Caco-2 (cell line): ENCODE data around the gene ADGRF3. TPM values are rescaled to one million over a fixed set of nuclear protein-coding genes. Genes with fewer than 3 reads are reported as not detected.

Experiments used
- BruUV-seq: library from RNA; stranded (reverse); fragments of 400-500 nt; replicated peaks from 2 replicates; lab custom pipeline; 2021; lab: Mats Ljungman, UMichigan
- CTCF ChIA-PET: fragments of 300-600 bp; sonication (Branson Sonifier 250); formaldehyde crosslinking; loops from one replicate; lab custom pipeline; 2022; ENCODE audit warnings: antibody characterized with exemption; lab: Charles Lee
- POLR2A ChIA-PET: fragments of 300-600 bp; sonication (Branson Sonifier 250); formaldehyde crosslinking; loops from one replicate; lab custom pipeline; 2022; ENCODE audit warnings: antibody characterized with exemption; lab: Charles Lee
- DNase-seq, 2 experiments: peaks; one replicate each; pipeline versions ENCODE4 v3.0.0 to v3.0.0-alpha.2; 2020 to 2022
- H3K27me3 ChIP-seq: replicated peaks from 2 replicates; pipeline ENCODE4 v1.6.0; 2011; ENCODE audit warnings: low read length; ENCODE audit not compliant: control insufficient read depth, insufficient read depth
- H3K36me3 ChIP-seq: 2 replicates; pipeline ENCODE4 v1.5.1; 2011; ENCODE audit warnings: low read length; ENCODE audit not compliant: control insufficient read depth, insufficient read depth
- H3K4me1 ChIP-seq: fragments of 250-450 bp; sonication (Bioruptor Pico); 2 replicates; pipeline ENCODE4 v1.5.1; 2020; ENCODE audit warnings: mild to moderate bottlenecking
- H3K4me3 ChIP-seq: 2 replicates; pipeline ENCODE4 v1.5.1; 2011; ENCODE audit warnings: low read depth, mild to moderate bottlenecking, control low read depth, low read length
- H3K9me3 ChIP-seq: fragments of 250-450 bp; sonication (Bioruptor Pico); 2 replicates; pipeline ENCODE4 v1.5.1; 2020; ENCODE audit warnings: mild to moderate bottlenecking, moderate library complexity
- H3K27ac Mint-ChIP-seq: one replicate; pipeline ENCODE4 v1.8.0; 2022; ENCODE audit warnings: mixed read lengths; ENCODE audit not compliant: unreplicated experiment
- H3K27me3 Mint-ChIP-seq: one replicate; pipeline ENCODE4 v1.8.0; 2022; ENCODE audit warnings: mixed read lengths; ENCODE audit not compliant: insufficient read depth, unreplicated experiment
- H3K36me3 Mint-ChIP-seq: one replicate; pipeline ENCODE4 v1.8.0; 2022; ENCODE audit warnings: mild to moderate bottlenecking, mixed read lengths; ENCODE audit not compliant: insufficient read depth, unreplicated experiment
- H3K4me1 Mint-ChIP-seq: one replicate; pipeline ENCODE4 v1.8.0; 2022; ENCODE audit warnings: low read depth, mixed read lengths; ENCODE audit not compliant: unreplicated experiment
- H3K4me3 Mint-ChIP-seq: one replicate; pipeline ENCODE4 v1.8.0; 2022; ENCODE audit warnings: mild to moderate bottlenecking, moderate library complexity, mixed read lengths; ENCODE audit not compliant: unreplicated experiment
- H3K9me3 Mint-ChIP-seq: one replicate; pipeline ENCODE4 v1.8.0; 2022; ENCODE audit warnings: mixed read lengths; ENCODE audit not compliant: unreplicated experiment
- CTCF ChIP-seq, 2 experiments: fragments of 200-600 bp in 1 of 2; IDR thresholded peaks; 1 replicate in 1 of 2; 2 replicates in 1 of 2; pipeline versions ENCODE4 v1.5.1 to v1.8.0; 2011 to 2022; ENCODE audit warnings: antibody characterized with exemption in 1 of 2, control low read depth in 1 of 2, inconsistent platforms in 1 of 2, low read depth in 1 of 2, low read length in 1 of 2, mild to moderate bottlenecking in 1 of 2, moderate library complexity in 1 of 2; ENCODE audit not compliant: insufficient read depth in 1 of 2, severe bottlenecking in 1 of 2, unreplicated experiment in 1 of 2
- intact Hi-C: fragments of 100-400 bp; cut with micrococcal nuclease; formaldehyde crosslinking; loops from one replicate; pipeline ENCODE4 v1.10.0; 2022; ENCODE audit not compliant: unreplicated experiment
- total RNA-seq: library from RNA; stranded (reverse); gene quantifications from 2 replicates; pipeline ENCODE4 v1.2.3, GENCODE V29; 2022

ADGRF3 gene
- total RNA-seq, 1 experiment from 2014 or later = 0.18 TPM

GRCh38 chr2:26352892-26353291, 6.3 kb upstream of the ADGRF3 start:
- H3K4me3 ChIP-seq = no peak overlapping the region
- CTCF ChIA-PET = no interaction called here
- Mint-ChIP-seq H3K36me3 (peaks cover 34% of the 10 kb centered on the region), H3K27me3 (no peaks in the 10 kb centered on the region), H3K9me3 (no peaks in the 10 kb centered on the region), H3K4me3 (no peak overlapping the region), H3K4me1 (peaks cover 36% of the 10 kb centered on the region), H3K27ac (no peak overlapping the region)
- no peak for DNase-seq
- H3K36me3 ChIP-seq = no peaks in the 10 kb centered on the region; the same call in none of the 2 replicates
- intact Hi-C loops = no loop called here
- no peak for TF ChIP-seq CTCF (IDR thresholded peaks at IDR 0.05; ENCODE audit: insufficient read depth in 1 of 2, low read depth in 1 of 2, low read length in 1 of 2, severe bottlenecking in 1 of 2, unreplicated experiment in 1 of 2)
- no peaks in the 10 kb centered on the region for H3K27me3 ChIP-seq
- no peaks in the 10 kb centered on the region for H3K9me3 ChIP-seq
- H3K4me1 ChIP-seq = peaks cover 4% of the 10 kb centered on the region; the same call in 1 of the 2 replicates
- no TSS peak for BruUV-seq
- POLR2A ChIA-PET = no interaction called here

- no peaks in the 10 kb centered on the region for H3K27me3 ChIP-seq
- peaks cover 34% of the 10 kb centered on the region for H3K4me1 Mint-ChIP-seq
- no peak for DNase-seq
- no peak overlapping the region for H3K27ac Mint-ChIP-seq
- no peaks in the 10 kb centered on the region for H3K9me3 ChIP-seq
- no TSS peak for BruUV-seq
- no peaks in the 10 kb centered on the region for H3K27me3 Mint-ChIP-seq
- no peaks in the 10 kb centered on the region for H3K9me3 Mint-ChIP-seq
- intact Hi-C loops = no loop called here
- H3K36me3 ChIP-seq = no peaks in the 10 kb centered on the region; the same call in none of the 2 replicates
- no peak overlapping the region for H3K4me3 ChIP-seq
- H3K4me3 Mint-ChIP-seq = no peak overlapping the region
- ChIA-PET POLR2A (no interaction called here), CTCF (no interaction called here)
- H3K4me1 ChIP-seq = peaks cover 11% of the 10 kb centered on the region; the same call in 1 of the 2 replicates
- H3K36me3 Mint-ChIP-seq = peaks cover 38% of the 10 kb centered on the region
- TF ChIP-seq CTCF (IDR thresholded peaks at IDR 0.05; ENCODE audit: insufficient read depth in 1 of 2, low read depth in 1 of 2, low read length in 1 of 2, severe bottlenecking in 1 of 2, unreplicated experiment in 1 of 2) = no peak
Observed at GRCh38 chr2:26351375-26352090, 4.9 kb upstream of the ADGRF3 start.

GRCh38 chr2:26349690-26350089, 3.1 kb upstream of the ADGRF3 start:
- H3K27ac Mint-ChIP-seq = no peak overlapping the region
- no peaks in the 10 kb centered on the region for H3K27me3 Mint-ChIP-seq
- POLR2A ChIA-PET = no interaction called here
- H3K4me3 ChIP-seq = no peak overlapping the region
- no TSS peak for BruUV-seq
- no peak overlapping the region for H3K4me3 Mint-ChIP-seq
- H3K4me1 ChIP-seq = peaks cover 11% of the 10 kb centered on the region; the same call in 1 of the 2 replicates
- H3K4me1 Mint-ChIP-seq = peaks cover 26% of the 10 kb centered on the region
- no peaks in the 10 kb centered on the region for H3K27me3 ChIP-seq
- H3K36me3 Mint-ChIP-seq = peaks cover 50% of the 10 kb centered on the region
- intact Hi-C loops = loop anchor here (10.0 kb wide), 1 partner anchor 475 kb away; the partner anchor contains the start of gene ASXL2
- DNase-seq = no peak
- H3K9me3 Mint-ChIP-seq = no peaks in the 10 kb centered on the region
- CTCF ChIA-PET = no interaction called here
- no peaks in the 10 kb centered on the region for H3K9me3 ChIP-seq
- no peak for TF ChIP-seq CTCF (IDR thresholded peaks at IDR 0.05; ENCODE audit: insufficient read depth in 1 of 2, low read depth in 1 of 2, low read length in 1 of 2, severe bottlenecking in 1 of 2, unreplicated experiment in 1 of 2)
- no peaks in the 10 kb centered on the region; the same call in none of the 2 replicates for H3K36me3 ChIP-seq
